Gastroesophageal sphincter (tissue), 3 donors: Measurements from ENCODE around the gene RASSF7.

ENCODE experiments used
- EP300 ChIP-seq: sonication (generic); formaldehyde crosslinking; IDR thresholded peaks from one replicate; pipeline ENCODE4 v1.6.1; 2017; ENCODE audit warnings: antibody characterized with exemption, mild to moderate bottlenecking
- POLR2A ChIP-seq, 2 donors: fragments of 450-650 bp; IDR thresholded peaks; one replicate each; pipeline ENCODE4 v1.6.1; 2017; ENCODE audit warnings: antibody characterized with exemption in 2 of 2, mild to moderate bottlenecking in 2 of 2, moderate library complexity in 1 of 2
- POLR2AphosphoS5 ChIP-seq: sonication (generic); formaldehyde crosslinking; IDR thresholded peaks from one replicate; pipeline ENCODE4 v1.6.1; 2017; ENCODE audit warnings: antibody characterized with exemption
- TF ChIP-seq, protein P1 (sequence below), 4 experiments: fragments of 200-600 bp in 2 of 4; fragments of 450-650 bp in 2 of 4; sonication (generic) in 1 of 4; IDR thresholded peaks; one replicate each; pipeline ENCODE4 v1.5.1; 2017 to 2019; ENCODE audit warnings: antibody characterized with exemption in 4 of 4, mild to moderate bottlenecking in 2 of 4, moderate library complexity in 2 of 4

- TF ChIP-seq, protein P1, sequence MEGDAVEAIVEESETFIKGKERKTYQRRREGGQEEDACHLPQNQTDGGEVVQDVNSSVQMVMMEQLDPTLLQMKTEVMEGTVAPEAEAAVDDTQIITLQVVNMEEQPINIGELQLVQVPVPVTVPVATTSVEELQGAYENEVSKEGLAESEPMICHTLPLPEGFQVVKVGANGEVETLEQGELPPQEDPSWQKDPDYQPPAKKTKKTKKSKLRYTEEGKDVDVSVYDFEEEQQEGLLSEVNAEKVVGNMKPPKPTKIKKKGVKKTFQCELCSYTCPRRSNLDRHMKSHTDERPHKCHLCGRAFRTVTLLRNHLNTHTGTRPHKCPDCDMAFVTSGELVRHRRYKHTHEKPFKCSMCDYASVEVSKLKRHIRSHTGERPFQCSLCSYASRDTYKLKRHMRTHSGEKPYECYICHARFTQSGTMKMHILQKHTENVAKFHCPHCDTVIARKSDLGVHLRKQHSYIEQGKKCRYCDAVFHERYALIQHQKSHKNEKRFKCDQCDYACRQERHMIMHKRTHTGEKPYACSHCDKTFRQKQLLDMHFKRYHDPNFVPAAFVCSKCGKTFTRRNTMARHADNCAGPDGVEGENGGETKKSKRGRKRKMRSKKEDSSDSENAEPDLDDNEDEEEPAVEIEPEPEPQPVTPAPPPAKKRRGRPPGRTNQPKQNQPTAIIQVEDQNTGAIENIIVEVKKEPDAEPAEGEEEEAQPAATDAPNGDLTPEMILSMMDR (IDR thresholded peaks at IDR 0.05) = no peak
- TF ChIP-seq POLR2A (IDR thresholded peaks at IDR 0.05) (no peak), EP300 (no peak), POLR2AphosphoS5 (no peak)
These were observed 45.6 kb upstream of the RASSF7 start for GRCh38 chr11:515131-515530.
